Endodermal cell (in vitro differentiated cells): ENCODE data around the gene GPC2. TPM values are rescaled to one million over a fixed set of nuclear protein-coding genes. Genes with fewer than 3 reads are reported as not detected.

Experiments used
- DNase-seq: peaks from one replicate; pipeline ENCODE4 v3.0.0-alpha.2; 2017
- H3K27ac ChIP-seq: 2 replicates; pipeline ENCODE4 v1.5.1; 2013; ENCODE audit warnings: mild to moderate bottlenecking, low read depth, low read length, moderate library complexity
- H3K27me3 ChIP-seq: 2 replicates; pipeline ENCODE4 v1.6.1; 2013; ENCODE audit warnings: mild to moderate bottlenecking, low read length, moderate library complexity; ENCODE audit not compliant: insufficient read depth, control insufficient read depth, poor library complexity, severe bottlenecking
- H3K36me3 ChIP-seq: 2 replicates; pipeline ENCODE4 v1.7.0; 2013; ENCODE audit warnings: mild to moderate bottlenecking, low read length, moderate library complexity; ENCODE audit not compliant: control insufficient read depth, insufficient read depth
- H3K4me1 ChIP-seq: one replicate; pipeline ENCODE4 v1.7.0; 2013; ENCODE audit warnings: low read length; ENCODE audit not compliant: control insufficient read depth, insufficient read depth
- H3K4me3 ChIP-seq: 2 replicates; pipeline ENCODE4 v1.5.1; 2013; ENCODE audit warnings: mild to moderate bottlenecking, low read length, moderate library complexity
- H3K9ac ChIP-seq: 2 replicates; pipeline ENCODE4 v1.6.1; 2013; ENCODE audit warnings: mild to moderate bottlenecking, low read length, moderate library complexity; ENCODE audit not compliant: poor library complexity, severe bottlenecking; ENCODE audit errors: extremely low read depth
- H3K9me3 ChIP-seq: 2 replicates; pipeline ENCODE4 v1.6.1; 2013; ENCODE audit warnings: mild to moderate bottlenecking, low read length, moderate library complexity; ENCODE audit not compliant: control insufficient read depth
- H3K27ac Mint-ChIP-seq: 2 replicates; pipeline ENCODE4 v1.8.0; 2020; ENCODE audit warnings: mixed read lengths
- H3K27me3 Mint-ChIP-seq: 2 replicates; pipeline ENCODE4 v1.8.0; 2021; ENCODE audit warnings: mild to moderate bottlenecking, mixed read lengths; ENCODE audit not compliant: insufficient read depth
- H3K36me3 Mint-ChIP-seq: 2 replicates; pipeline ENCODE4 v1.8.0; 2020; ENCODE audit warnings: low read depth, mixed read lengths
- H3K4me1 Mint-ChIP-seq: 2 replicates; pipeline ENCODE4 v1.8.0; 2020; ENCODE audit warnings: mixed read lengths
- H3K4me3 Mint-ChIP-seq: 2 replicates; pipeline ENCODE4 v1.8.0; 2020; ENCODE audit warnings: mild to moderate bottlenecking, moderate library complexity, mixed read lengths
- H3K9me3 Mint-ChIP-seq: 2 replicates; pipeline ENCODE4 v1.8.0; 2020; ENCODE audit warnings: mild to moderate bottlenecking, mixed read lengths
- CTCF ChIP-seq: fragments of 200-600 bp; sonication (generic); conservative IDR thresholded peaks from 2 replicates; pipeline ENCODE4 v1.5.0; 2021; ENCODE audit warnings: antibody characterized with exemption, mild to moderate bottlenecking
- WGBS, 2 experiments: methylation state at CpG; one replicate each; pipeline versions ENCODE4 v1.1.5 to v1.1.7; 2013; ENCODE audit warnings: missing lambda C conversion rate in 2 of 2, mixed read lengths in 1 of 2; ENCODE audit not compliant: insufficient coverage in 1 of 2, insufficient read length in 1 of 2; 5-methylcytosine and 5-hydroxymethylcytosine counted together
- total RNA-seq, 2 donors: library from RNA; stranded (reverse); fragmentation: NEBNext Ultra II Directional in 1 of 2; extraction: Animal tissue kit (Norgen Biotek cat#: 25700) in 1 of 2; gene quantifications; 2 replicates in 1 of 2; 3 replicates in 1 of 2; pipeline ENCODE4 v1.2.1, GENCODE V29; 2021

GPC2 gene
- total RNA-seq, 2 donors from 2014 or later: 39.3 to 56.1 TPM

- H3K4me3 ChIP-seq: no peak overlapping the region
- no peak overlapping the region for H3K27ac ChIP-seq
- Mint-ChIP-seq H3K27ac (no peak overlapping the region), H3K36me3 (no peaks in the 10 kb centered on the region), H3K4me3 (no peak overlapping the region), H3K27me3 (peaks cover 28% of the 10 kb centered on the region), H3K9me3 (no peaks in the 10 kb centered on the region), H3K4me1 (peaks cover 25% of the 10 kb centered on the region)
- H3K36me3 ChIP-seq: no peaks in the 10 kb centered on the region
- H3K4me1 ChIP-seq: peaks cover 9% of the 10 kb centered on the region
- no peaks in the 10 kb centered on the region for H3K9me3 ChIP-seq
- H3K9ac ChIP-seq: no peak overlapping the region
- no peak for DNase-seq
- TF ChIP-seq CTCF: no peak
- H3K27me3 ChIP-seq: no peaks in the 10 kb centered on the region
- 87 to 90% methylated on average over 4 to 5 of the region's 5 CpGs for WGBS, 2 experiments
These were observed 13.3 kb downstream of the GPC2 start for GRCh38 chr7:100163871-100164270.

- TF ChIP-seq CTCF: no peak
- Mint-ChIP-seq H3K4me1 (peaks cover 17% of the 10 kb centered on the region), H3K27ac (no peak overlapping the region), H3K27me3 (peaks cover 25% of the 10 kb centered on the region), H3K9me3 (no peaks in the 10 kb centered on the region), H3K36me3 (no peaks in the 10 kb centered on the region), H3K4me3 (no peak overlapping the region)
- Histone ChIP-seq H3K27me3 (no peaks in the 10 kb centered on the region), H3K9me3 (no peaks in the 10 kb centered on the region), H3K27ac (no peak overlapping the region), H3K4me1 (peaks cover 9% of the 10 kb centered on the region), H3K4me3 (no peak overlapping the region), H3K36me3 (no peaks in the 10 kb centered on the region), H3K9ac (no peak overlapping the region)
- 67 to 72% methylated on average over 5 to 6 of the region's 6 CpGs for WGBS, 2 experiments
- peak; percentile 68 for DNase-seq
These were observed 14.1 kb downstream of the GPC2 start for GRCh38 chr7:100163006-100163531.

GRCh38 chr7:100160067-100160466 lies 17.1 kb downstream of the GPC2 start:
- Mint-ChIP-seq H3K27me3 (peaks cover 9% of the 10 kb centered on the region), H3K9me3 (no peaks in the 10 kb centered on the region), H3K27ac (no peak overlapping the region), H3K4me1 (peaks cover 16% of the 10 kb centered on the region), H3K4me3 (peak overlapping the region; percentile 62), H3K36me3 (peaks cover 15% of the 10 kb centered on the region)
- no peak for TF ChIP-seq CTCF
- Histone ChIP-seq H3K27ac (no peak overlapping the region), H3K36me3 (peaks cover 20% of the 10 kb centered on the region), H3K4me3 (no peak overlapping the region), H3K9me3 (no peaks in the 10 kb centered on the region), H3K27me3 (no peaks in the 10 kb centered on the region), H3K9ac (no peak overlapping the region), H3K4me1 (peaks cover 8% of the 10 kb centered on the region)
- no peak for DNase-seq
- 96 to 98% methylated on average over 9 to 18 of the region's 18 CpGs for WGBS, 2 experiments
